SH-SY5Y (cell line): ENCODE data around the gene HECTD4.

Experiments
- GATA2 ChIP-seq: IDR thresholded peaks from 2 replicates; pipeline ENCODE4 v1.6.1; 2011; ENCODE audit warnings: mild to moderate bottlenecking, low read depth, low read length
- GATA3 ChIP-seq: IDR thresholded peaks from 2 replicates; pipeline ENCODE4 v1.6.1; 2011; ENCODE audit warnings: low read depth, mild to moderate bottlenecking, low read length, moderate library complexity

- TF ChIP-seq GATA2: no peak
- TF ChIP-seq GATA3: no peak
These were observed 199.7 kb downstream of the HECTD4 start for GRCh38 chr12:112182499-112182898.
